Spleen (tissue), 7 donors: ENCODE data around the gene KCNJ6.

ENCODE experiments used
- CTCF ChIP-seq, 11 experiments: fragments of 200-600 bp in 7 of 11; fragments of 450-650 bp in 4 of 11; sonication (generic) in 4 of 11; IDR thresholded peaks in 8 of 11; conservative IDR thresholded peaks in 3 of 11; 1 replicate in 7 of 11; 2 replicates in 4 of 11; pipeline versions ENCODE4 v1.4.0 to v1.8.0; 2016 to 2021; ENCODE audit warnings: antibody characterized with exemption in 11 of 11, inconsistent platforms in 4 of 11, mild to moderate bottlenecking in 1 of 11
- POLR2A ChIP-seq, 3 donors: fragments of 450-650 bp; IDR thresholded peaks; one replicate each; pipeline ENCODE4 v1.5.1; 2017; ENCODE audit warnings: antibody characterized with exemption in 3 of 3, mild to moderate bottlenecking in 1 of 3
- donor health status: DM: no; HTN: no; CAD: no; lungs with moderate emphysema.
- donor health status: DM: no; HTN: no; CAD: no.
- donor health status: DM: no; HTN: no; CAD: no.

DNA sequence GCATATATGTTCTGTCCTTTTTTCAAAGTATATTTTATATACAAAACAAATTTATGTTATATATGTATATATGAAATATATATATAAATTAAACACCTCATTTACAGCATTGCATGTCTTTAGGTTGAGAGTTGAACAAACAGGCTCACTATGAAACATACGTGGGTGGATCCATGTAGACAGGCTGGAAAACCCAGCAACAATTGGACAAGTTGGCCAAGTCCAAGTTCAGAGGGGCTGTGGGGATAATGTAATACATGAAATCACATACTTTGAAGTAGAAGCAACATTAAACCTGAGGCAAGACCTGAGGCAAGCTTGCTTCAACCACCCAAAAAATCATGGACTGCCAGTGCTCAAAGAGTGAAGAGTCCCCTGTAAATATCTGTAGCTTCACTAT, 39.7 kb downstream of the KCNJ6 start:
- no peak for TF ChIP-seq CTCF (IDR thresholded peaks at IDR 0.05 in 8 of 11, conservative IDR thresholded peaks at IDR 0.05 in 3 of 11)
- TF ChIP-seq POLR2A (IDR thresholded peaks at IDR 0.05): no peak
